GM23338 (cell line): ENCODE data around the gene SEMA4A. TPM values are rescaled to one million over a fixed set of nuclear protein-coding genes. Genes with fewer than 3 reads are reported as not detected.

Experiments
- ATAC-seq: fragments of 200-7000 bp; cut with Tn5 transposase; 3 replicates; pipeline ENCODE4 v1.9.1; 2020
- DNase-seq: peaks from one replicate; pipeline ENCODE4 v3.0.0-alpha.2; 2015; ENCODE audit warnings: low spot score
- H2AFZ ChIP-seq: fragments of 200-600 bp; sonication (generic); 2 replicates; pipeline ENCODE4 v1.8.0; 2016; ENCODE audit warnings: antibody characterized with exemption, mild to moderate bottlenecking, moderate library complexity
- H3F3A ChIP-seq: fragments of 200-600 bp; sonication (generic); replicated peaks from 2 replicates; pipeline ENCODE4 v1.8.0; 2017; ENCODE audit warnings: antibody characterized with exemption, mixed run types, low read depth
- H3K27ac ChIP-seq: fragments of 200-600 bp; sonication (generic); 2 replicates; pipeline ENCODE4 v1.6.1; 2016; ENCODE audit warnings: low read depth
- H3K27me3 ChIP-seq: fragments of 200-600 bp; sonication (generic); 2 replicates; pipeline ENCODE4 v1.8.0; 2016; ENCODE audit warnings: mild to moderate bottlenecking, mixed run types, moderate library complexity; ENCODE audit not compliant: insufficient read depth
- H3K36me3 ChIP-seq: fragments of 200-600 bp; sonication (generic); 2 replicates; pipeline ENCODE4 v1.8.0; 2016; ENCODE audit warnings: mild to moderate bottlenecking; ENCODE audit not compliant: insufficient read depth
- H3K4me1 ChIP-seq: fragments of 200-600 bp; sonication (generic); 2 replicates; pipeline ENCODE4 v1.8.0; 2016; ENCODE audit warnings: mild to moderate bottlenecking, moderate library complexity; ENCODE audit not compliant: insufficient read depth
- H3K4me2 ChIP-seq: fragments of 200-600 bp; sonication (generic); 2 replicates; pipeline ENCODE4 v1.7.1; 2017; ENCODE audit warnings: mixed run types
- H3K4me3 ChIP-seq: fragments of 200-600 bp; sonication (generic); 2 replicates; pipeline ENCODE4 v1.6.1; 2016; ENCODE audit warnings: mixed run types
- H3K79me2 ChIP-seq: fragments of 200-600 bp; sonication (generic); replicated peaks from 2 replicates; pipeline ENCODE4 v1.8.0; 2017; ENCODE audit warnings: mild to moderate bottlenecking; ENCODE audit not compliant: insufficient read depth
- H3K9me2 ChIP-seq: fragments of 200-600 bp; sonication (generic); 2 replicates; pipeline ENCODE4 v1.8.0; 2017; ENCODE audit not compliant: insufficient read depth
- H4K20me1 ChIP-seq: fragments of 200-600 bp; sonication (generic); replicated peaks from 2 replicates; pipeline ENCODE4 v1.8.0; 2017; ENCODE audit warnings: mild to moderate bottlenecking; ENCODE audit not compliant: insufficient read depth
- H3K27ac Mint-ChIP-seq: 2 replicates; pipeline ENCODE4 v1.8.0; 2020; ENCODE audit warnings: inconsistent platforms, mild to moderate bottlenecking, moderate library complexity, mixed read lengths
- H3K27me3 Mint-ChIP-seq: 3 replicates; pipeline ENCODE4 v1.8.0; 2022; ENCODE audit warnings: low read depth, mild to moderate bottlenecking, moderate library complexity, mixed read lengths, inconsistent platforms; ENCODE audit not compliant: insufficient read depth, poor library complexity
- H3K36me3 Mint-ChIP-seq: 3 replicates; pipeline ENCODE4 v1.8.0; 2021; ENCODE audit warnings: low read depth, mild to moderate bottlenecking, inconsistent platforms, moderate library complexity, mixed read lengths
- H3K4me1 Mint-ChIP-seq: 3 replicates; pipeline ENCODE4 v1.8.0; 2020; ENCODE audit warnings: mild to moderate bottlenecking, inconsistent platforms, mixed read lengths
- H3K4me3 Mint-ChIP-seq: 3 replicates; pipeline ENCODE4 v1.8.0; 2021; ENCODE audit warnings: moderate library complexity, mild to moderate bottlenecking, inconsistent platforms, mixed read lengths
- H3K9me3 Mint-ChIP-seq: 3 replicates; pipeline ENCODE4 v1.8.0; 2020; ENCODE audit warnings: moderate library complexity, mild to moderate bottlenecking, inconsistent platforms, mixed read lengths
- EZH2phosphoT487 ChIP-seq: fragments of 200-600 bp; sonication (generic); IDR thresholded peaks from one replicate; pipeline ENCODE4 v1.8.1; 2018; ENCODE audit warnings: antibody characterized with exemption; ENCODE audit not compliant: unreplicated experiment
- NANOG ChIP-seq: IDR thresholded peaks from 2 replicates; pipeline ENCODE4 v1.6.1; 2016; ENCODE audit warnings: antibody characterized with exemption, borderline replicate concordance
- POLR2AphosphoS5 ChIP-seq: IDR thresholded peaks from 2 replicates; pipeline ENCODE4 v1.6.1; 2016; ENCODE audit warnings: antibody characterized with exemption, low read depth
- REST ChIP-seq: IDR thresholded peaks from one replicate; pipeline ENCODE4 v1.6.1; 2018; ENCODE audit warnings: antibody characterized with exemption; ENCODE audit not compliant: unreplicated experiment
- STAT1 ChIP-seq: IDR thresholded peaks from one replicate; pipeline ENCODE4 v1.6.1; 2016; ENCODE audit warnings: antibody characterized with exemption; ENCODE audit not compliant: unreplicated experiment
- ZNF114 ChIP-seq: fragments of 250-450 bp; sonication (Bioruptor Pico); IDR thresholded peaks from 2 replicates; pipeline ENCODE4 v1.5.0; 2020; ENCODE audit warnings: mild to moderate bottlenecking, moderate library complexity
- ZNF331 ChIP-seq: fragments of 250-450 bp; sonication (Bioruptor Pico); IDR thresholded peaks from 2 replicates; pipeline ENCODE4 v1.5.0; 2020; ENCODE audit warnings: low read depth, mild to moderate bottlenecking, moderate library complexity
- polyA plus RNA-seq: library from polyadenylated mRNA; unstranded; fragments of >200 nt; fragmentation: Nextera tagmentation; extraction: Ambion mirVana; gene quantifications from 2 replicates; pipeline ENCODE4 v1.2.1, GENCODE V29; 2016
- total RNA-seq: library from RNA; depleted of rRNA; stranded (reverse); fragments of >200 nt; shearing (Covaris generic); gene quantifications from 2 replicates; pipeline ENCODE4 v1.2.3, GENCODE V29; 2014
- TF ChIP-seq, protein P1 (sequence below), 2 experiments: fragments of 200-600 bp in 1 of 2; sonication (generic) in 1 of 2; conservative IDR thresholded peaks; 2 replicates each; pipeline versions ENCODE4 v1.5.1 to v1.6.1; 2016 to 2017; ENCODE audit warnings: antibody characterized with exemption in 2 of 2, low read depth in 2 of 2, mild to moderate bottlenecking in 2 of 2, moderate library complexity in 1 of 2
- TF ChIP-seq, protein P2 (sequence below): fragments of 250-450 bp; sonication (Bioruptor Pico); IDR thresholded peaks from 2 replicates; pipeline ENCODE4 v1.5.0; 2020; ENCODE audit warnings: mild to moderate bottlenecking, moderate library complexity
- TF ChIP-seq, protein P3 (sequence below): IDR thresholded peaks from 2 replicates; pipeline ENCODE4 v1.6.1; 2016; ENCODE audit warnings: antibody characterized with exemption

SEMA4A gene
- total and polyA plus RNA-seq, 2 experiments from 2014 or later: 5.5 to 20.2 TPM

DNA sequence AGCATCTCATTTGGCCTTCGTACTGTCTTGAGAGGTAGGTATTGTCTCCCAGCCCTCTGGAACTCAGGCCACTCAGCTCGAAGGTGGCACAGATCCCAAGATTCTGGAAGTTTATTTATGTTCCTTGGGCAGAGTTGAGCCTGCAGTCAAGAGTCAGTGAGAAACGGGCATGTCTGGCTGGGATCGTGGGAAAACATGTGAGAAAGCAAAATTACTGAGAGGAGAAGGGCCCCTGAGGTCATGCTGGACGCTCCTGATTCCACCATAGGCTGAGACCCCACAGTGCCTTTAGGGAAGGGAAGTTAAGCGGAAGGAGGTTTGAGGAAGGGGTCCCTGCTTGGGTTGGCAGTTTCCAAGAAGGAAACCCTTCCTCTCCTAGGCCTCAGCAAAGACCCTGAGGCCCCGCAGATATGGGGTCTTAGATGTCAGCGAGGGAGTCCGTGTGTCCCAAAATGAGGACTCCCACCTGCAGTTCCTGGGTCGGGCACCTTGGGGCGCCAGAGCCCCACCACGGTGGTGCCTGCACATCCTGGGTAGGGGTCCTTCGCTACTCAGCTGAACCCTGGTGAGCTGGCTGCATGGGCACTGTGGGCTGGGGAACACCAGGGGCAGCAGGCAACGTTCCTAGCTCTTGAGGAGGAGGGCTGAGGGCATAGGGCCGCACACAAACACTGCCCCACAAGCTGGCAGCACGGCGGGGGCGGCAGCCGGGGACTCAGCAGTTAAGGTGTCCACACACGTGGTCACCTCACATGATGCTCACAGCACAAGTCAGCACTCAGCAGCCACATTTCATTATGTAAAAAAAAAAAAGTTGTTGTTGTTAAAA, 12.3 kb upstream of the SEMA4A start:
- Histone ChIP-seq H4K20me1 (no peaks in the 10 kb centered on the region), H3K4me1 (peaks cover 12% of the 10 kb centered on the region), H3K27ac (peak overlapping the region; percentile 59), H3K36me3 (no peaks in the 10 kb centered on the region; the same call in 1 of the 2 replicates), H3K79me2 (no peaks in the 10 kb centered on the region), H3K9me2 (no peaks in the 10 kb centered on the region), H3K4me3 (no peak overlapping the region), H3F3A (0 out of 2 replicates have a peak, but pooled peaks cover 5% of the 10 kb centered on the region), H2AFZ (no peak overlapping the region), H3K27me3 (no peaks in the 10 kb centered on the region), H3K4me2 (0 out of 2 replicates have a peak overlapping the region, but pooled peaks have one; percentile 1)
- peaks cover 15% of the 10 kb centered on the region for H3K36me3 Mint-ChIP-seq
- H3K27me3 Mint-ChIP-seq: peaks cover 12% of the 10 kb centered on the region
- peak overlapping the region; percentile 71; the same call in 1 of the 2 replicates for H3K27ac Mint-ChIP-seq
- TF ChIP-seq, protein P1, sequence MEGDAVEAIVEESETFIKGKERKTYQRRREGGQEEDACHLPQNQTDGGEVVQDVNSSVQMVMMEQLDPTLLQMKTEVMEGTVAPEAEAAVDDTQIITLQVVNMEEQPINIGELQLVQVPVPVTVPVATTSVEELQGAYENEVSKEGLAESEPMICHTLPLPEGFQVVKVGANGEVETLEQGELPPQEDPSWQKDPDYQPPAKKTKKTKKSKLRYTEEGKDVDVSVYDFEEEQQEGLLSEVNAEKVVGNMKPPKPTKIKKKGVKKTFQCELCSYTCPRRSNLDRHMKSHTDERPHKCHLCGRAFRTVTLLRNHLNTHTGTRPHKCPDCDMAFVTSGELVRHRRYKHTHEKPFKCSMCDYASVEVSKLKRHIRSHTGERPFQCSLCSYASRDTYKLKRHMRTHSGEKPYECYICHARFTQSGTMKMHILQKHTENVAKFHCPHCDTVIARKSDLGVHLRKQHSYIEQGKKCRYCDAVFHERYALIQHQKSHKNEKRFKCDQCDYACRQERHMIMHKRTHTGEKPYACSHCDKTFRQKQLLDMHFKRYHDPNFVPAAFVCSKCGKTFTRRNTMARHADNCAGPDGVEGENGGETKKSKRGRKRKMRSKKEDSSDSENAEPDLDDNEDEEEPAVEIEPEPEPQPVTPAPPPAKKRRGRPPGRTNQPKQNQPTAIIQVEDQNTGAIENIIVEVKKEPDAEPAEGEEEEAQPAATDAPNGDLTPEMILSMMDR (conservative IDR thresholded peaks at IDR 0.05; ENCODE audit: low read depth in 2 of 2): peak; percentile 98 to 99
- TF ChIP-seq STAT1 (no peak), REST (no peak), ZNF114 (CRISPR knock-in tag) (no peak), ZNF331 (CRISPR knock-in tag) (no peak), NANOG (no peak), EZH2phosphoT487 (no peak), POLR2AphosphoS5 (no peak; the same call in 1 of the 2 replicates)
- TF ChIP-seq, protein P2, sequence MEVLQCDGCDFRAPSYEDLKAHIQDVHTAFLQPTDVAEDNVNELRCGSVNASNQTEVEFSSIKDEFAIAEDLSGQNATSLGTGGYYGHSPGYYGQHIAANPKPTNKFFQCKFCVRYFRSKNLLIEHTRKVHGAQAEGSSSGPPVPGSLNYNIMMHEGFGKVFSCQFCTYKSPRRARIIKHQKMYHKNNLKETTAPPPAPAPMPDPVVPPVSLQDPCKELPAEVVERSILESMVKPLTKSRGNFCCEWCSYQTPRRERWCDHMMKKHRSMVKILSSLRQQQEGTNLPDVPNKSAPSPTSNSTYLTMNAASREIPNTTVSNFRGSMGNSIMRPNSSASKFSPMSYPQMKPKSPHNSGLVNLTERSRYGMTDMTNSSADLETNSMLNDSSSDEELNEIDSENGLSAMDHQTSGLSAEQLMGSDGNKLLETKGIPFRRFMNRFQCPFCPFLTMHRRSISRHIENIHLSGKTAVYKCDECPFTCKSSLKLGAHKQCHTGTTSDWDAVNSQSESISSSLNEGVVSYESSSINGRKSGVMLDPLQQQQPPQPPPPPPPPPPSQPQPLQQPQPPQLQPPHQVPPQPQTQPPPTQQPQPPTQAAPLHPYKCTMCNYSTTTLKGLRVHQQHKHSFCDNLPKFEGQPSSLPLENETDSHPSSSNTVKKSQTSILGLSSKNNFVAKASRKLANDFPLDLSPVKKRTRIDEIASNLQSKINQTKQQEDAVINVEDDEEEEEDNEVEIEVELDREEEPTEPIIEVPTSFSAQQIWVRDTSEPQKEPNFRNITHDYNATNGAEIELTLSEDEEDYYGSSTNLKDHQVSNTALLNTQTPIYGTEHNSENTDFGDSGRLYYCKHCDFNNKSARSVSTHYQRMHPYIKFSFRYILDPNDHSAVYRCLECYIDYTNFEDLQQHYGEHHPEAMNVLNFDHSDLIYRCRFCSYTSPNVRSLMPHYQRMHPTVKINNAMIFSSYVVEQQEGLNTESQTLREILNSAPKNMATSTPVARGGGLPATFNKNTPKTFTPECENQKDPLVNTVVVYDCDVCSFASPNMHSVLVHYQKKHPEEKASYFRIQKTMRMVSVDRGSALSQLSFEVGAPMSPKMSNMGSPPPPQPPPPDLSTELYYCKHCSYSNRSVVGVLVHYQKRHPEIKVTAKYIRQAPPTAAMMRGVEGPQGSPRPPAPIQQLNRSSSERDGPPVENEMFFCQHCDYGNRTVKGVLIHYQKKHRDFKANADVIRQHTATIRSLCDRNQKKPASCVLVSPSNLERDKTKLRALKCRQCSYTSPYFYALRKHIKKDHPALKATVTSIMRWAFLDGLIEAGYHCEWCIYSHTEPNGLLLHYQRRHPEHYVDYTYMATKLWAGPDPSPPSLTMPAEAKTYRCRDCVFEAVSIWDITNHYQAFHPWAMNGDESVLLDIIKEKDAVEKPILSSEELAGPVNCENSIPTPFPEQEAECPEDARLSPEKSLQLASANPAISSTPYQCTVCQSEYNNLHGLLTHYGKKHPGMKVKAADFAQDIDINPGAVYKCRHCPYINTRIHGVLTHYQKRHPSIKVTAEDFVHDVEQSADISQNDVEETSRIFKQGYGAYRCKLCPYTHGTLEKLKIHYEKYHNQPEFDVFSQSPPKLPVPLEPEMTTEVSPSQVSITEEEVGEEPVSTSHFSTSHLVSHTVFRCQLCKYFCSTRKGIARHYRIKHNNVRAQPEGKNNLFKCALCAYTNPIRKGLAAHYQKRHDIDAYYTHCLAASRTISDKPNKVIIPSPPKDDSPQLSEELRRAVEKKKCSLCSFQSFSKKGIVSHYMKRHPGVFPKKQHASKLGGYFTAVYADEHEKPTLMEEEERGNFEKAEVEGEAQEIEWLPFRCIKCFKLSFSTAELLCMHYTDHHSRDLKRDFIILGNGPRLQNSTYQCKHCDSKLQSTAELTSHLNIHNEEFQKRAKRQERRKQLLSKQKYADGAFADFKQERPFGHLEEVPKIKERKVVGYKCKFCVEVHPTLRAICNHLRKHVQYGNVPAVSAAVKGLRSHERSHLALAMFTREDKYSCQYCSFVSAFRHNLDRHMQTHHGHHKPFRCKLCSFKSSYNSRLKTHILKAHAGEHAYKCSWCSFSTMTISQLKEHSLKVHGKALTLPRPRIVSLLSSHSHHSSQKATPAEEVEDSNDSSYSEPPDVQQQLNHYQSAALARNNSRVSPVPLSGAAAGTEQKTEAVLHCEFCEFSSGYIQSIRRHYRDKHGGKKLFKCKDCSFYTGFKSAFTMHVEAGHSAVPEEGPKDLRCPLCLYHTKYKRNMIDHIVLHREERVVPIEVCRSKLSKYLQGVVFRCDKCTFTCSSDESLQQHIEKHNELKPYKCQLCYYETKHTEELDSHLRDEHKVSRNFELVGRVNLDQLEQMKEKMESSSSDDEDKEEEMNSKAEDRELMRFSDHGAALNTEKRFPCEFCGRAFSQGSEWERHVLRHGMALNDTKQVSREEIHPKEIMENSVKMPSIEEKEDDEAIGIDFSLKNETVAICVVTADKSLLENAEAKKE (CRISPR knock-in tag): no peak
- TF ChIP-seq, protein P3, sequence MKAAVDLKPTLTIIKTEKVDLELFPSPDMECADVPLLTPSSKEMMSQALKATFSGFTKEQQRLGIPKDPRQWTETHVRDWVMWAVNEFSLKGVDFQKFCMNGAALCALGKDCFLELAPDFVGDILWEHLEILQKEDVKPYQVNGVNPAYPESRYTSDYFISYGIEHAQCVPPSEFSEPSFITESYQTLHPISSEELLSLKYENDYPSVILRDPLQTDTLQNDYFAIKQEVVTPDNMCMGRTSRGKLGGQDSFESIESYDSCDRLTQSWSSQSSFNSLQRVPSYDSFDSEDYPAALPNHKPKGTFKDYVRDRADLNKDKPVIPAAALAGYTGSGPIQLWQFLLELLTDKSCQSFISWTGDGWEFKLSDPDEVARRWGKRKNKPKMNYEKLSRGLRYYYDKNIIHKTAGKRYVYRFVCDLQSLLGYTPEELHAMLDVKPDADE: peak; percentile 58; the same call in 1 of the 2 replicates
- DNase-seq (peak; percentile 93), ATAC-seq (peak; percentile 92)
- H3K4me1 Mint-ChIP-seq: peaks cover 18% of the 10 kb centered on the region
- no peaks in the 10 kb centered on the region for H3K9me3 Mint-ChIP-seq
- no peak overlapping the region for H3K4me3 Mint-ChIP-seq
